ENCODE data around the gene PPFIA4. TPM values are rescaled to one million over a fixed set of nuclear protein-coding genes. Genes with fewer than 3 reads are reported as not detected.

Gene PPFIA4
- total RNA-seq, 2 experiments from 2014 or later = 0.93 to 0.98 TPM

DNA sequence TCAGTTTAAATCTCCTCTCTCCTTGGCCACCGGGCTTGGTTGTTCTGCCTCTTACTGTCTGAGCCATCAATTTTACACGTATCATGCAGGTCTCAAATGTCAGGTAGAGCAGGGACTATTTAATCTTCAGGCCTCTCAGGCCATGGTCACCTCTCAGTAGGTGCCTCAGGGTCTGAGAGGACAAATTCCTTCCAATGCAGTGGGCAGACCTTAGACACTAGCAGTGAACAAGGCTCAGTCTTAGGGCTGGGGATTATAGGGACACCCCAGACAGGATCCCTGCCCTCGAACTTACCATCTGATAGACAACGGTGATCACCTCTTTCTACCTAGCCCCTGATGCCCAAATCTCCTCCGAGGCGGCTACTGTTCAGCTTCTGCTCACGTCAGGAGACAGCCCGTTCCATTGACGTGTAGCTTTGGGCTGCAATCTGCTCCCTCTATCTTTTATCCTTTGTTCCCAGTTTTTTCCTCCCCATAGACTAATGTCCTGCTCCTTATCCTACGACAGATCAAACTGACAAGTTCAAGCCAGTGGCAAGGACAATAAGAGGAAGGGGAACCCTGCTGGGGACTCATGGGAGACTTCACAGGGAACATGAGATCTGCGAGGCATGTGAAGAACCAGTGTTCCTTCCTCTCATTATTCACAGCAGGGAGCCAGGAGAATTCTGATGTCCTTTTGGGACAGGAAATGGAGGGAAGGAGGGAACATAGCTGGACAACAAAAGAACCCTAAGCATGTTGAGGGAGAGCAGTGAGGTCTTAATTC lies 60.9 kb downstream of the PPFIA4 start:
- Mint-ChIP-seq H3K4me1 (ENCODE audit: low read depth) (no peaks in the 10 kb centered on the region), H3K36me3 (ENCODE audit: low read depth) (no peaks in the 10 kb centered on the region), H3K9me3 (no peaks in the 10 kb centered on the region), H3K4me3 (no peak overlapping the region), H3K27ac (no peak overlapping the region), H3K27me3 (peaks cover 30% of the 10 kb centered on the region)
- Histone ChIP-seq H3K36me3 (ENCODE audit: insufficient read depth, low read length) (no peaks in the 10 kb centered on the region), H3K27ac (ENCODE audit: low read depth in 1 of 2, low read length in 2 of 2) (no peak overlapping the region), H3K9me3 (ENCODE audit: control insufficient read depth in 1 of 2, insufficient read depth in 1 of 2, low read length in 2 of 2) (no peaks in the 10 kb centered on the region), H3K4me1 (ENCODE audit: insufficient read depth, low read length) (no peaks in the 10 kb centered on the region), H3K27me3 (ENCODE audit: control insufficient read depth in 1 of 2, insufficient read depth in 2 of 2, low read length in 2 of 2) (peaks cover 5 to 9% of the 10 kb centered on the region in 2 experiments), H3K4me3 (ENCODE audit: low read length) (no peak overlapping the region)
- CTCF ChIA-PET = no interaction called here
- DNase-seq (no peak), ATAC-seq (ENCODE audit: poor library complexity) (no peak)
- TF ChIP-seq, protein P1, sequence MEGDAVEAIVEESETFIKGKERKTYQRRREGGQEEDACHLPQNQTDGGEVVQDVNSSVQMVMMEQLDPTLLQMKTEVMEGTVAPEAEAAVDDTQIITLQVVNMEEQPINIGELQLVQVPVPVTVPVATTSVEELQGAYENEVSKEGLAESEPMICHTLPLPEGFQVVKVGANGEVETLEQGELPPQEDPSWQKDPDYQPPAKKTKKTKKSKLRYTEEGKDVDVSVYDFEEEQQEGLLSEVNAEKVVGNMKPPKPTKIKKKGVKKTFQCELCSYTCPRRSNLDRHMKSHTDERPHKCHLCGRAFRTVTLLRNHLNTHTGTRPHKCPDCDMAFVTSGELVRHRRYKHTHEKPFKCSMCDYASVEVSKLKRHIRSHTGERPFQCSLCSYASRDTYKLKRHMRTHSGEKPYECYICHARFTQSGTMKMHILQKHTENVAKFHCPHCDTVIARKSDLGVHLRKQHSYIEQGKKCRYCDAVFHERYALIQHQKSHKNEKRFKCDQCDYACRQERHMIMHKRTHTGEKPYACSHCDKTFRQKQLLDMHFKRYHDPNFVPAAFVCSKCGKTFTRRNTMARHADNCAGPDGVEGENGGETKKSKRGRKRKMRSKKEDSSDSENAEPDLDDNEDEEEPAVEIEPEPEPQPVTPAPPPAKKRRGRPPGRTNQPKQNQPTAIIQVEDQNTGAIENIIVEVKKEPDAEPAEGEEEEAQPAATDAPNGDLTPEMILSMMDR (IDR thresholded peaks at IDR 0.05) = no peak
- POLR2A ChIA-PET = no interaction called here
- intact Hi-C loops (cut with DNase I, micrococcal nuclease) = no loop called here

DNA sequence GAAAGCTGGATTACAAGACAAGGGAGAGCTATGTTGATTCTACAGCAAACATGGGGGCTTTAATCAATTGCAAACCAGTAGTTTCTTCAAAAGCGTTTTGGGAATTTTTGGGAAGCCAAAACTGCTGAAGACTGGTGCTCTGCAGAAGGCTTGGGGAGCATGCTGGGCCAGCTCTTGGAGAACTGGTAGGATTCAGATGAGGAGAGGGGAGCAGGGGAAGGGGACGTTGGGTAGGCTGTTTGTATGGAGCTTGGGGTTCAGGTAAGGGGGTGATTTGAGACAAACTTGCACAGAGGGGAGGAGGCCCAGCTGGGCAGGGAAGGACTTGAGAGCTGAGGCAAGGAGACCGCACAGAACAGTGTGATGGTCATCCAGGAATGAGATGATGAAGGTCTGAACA lies 62.1 kb downstream of the PPFIA4 start:
- no peaks in the 10 kb centered on the region for H3K36me3 Mint-ChIP-seq (ENCODE audit: low read depth)
- peaks cover 5 to 9% of the 10 kb centered on the region in 2 experiments for H3K27me3 ChIP-seq (ENCODE audit: control insufficient read depth in 1 of 2, insufficient read depth in 2 of 2, low read length in 2 of 2)
- no peak overlapping the region for H3K4me3 Mint-ChIP-seq
- ChIA-PET CTCF (no interaction called here), POLR2A (no interaction called here)
- intact Hi-C loops (cut with DNase I, micrococcal nuclease) = no loop called here
- no peak overlapping the region for H3K27ac Mint-ChIP-seq
- H3K27ac ChIP-seq (ENCODE audit: low read depth in 1 of 2, low read length in 2 of 2) = no peak overlapping the region
- peaks cover 37% of the 10 kb centered on the region for H3K27me3 Mint-ChIP-seq
- no peak for ATAC-seq (ENCODE audit: poor library complexity)
- H3K9me3 ChIP-seq (ENCODE audit: control insufficient read depth in 1 of 2, insufficient read depth in 1 of 2, low read length in 2 of 2) = no peaks in the 10 kb centered on the region
- no peak overlapping the region for H3K4me3 ChIP-seq (ENCODE audit: low read length)
- H3K4me1 ChIP-seq (ENCODE audit: insufficient read depth, low read length) = no peaks in the 10 kb centered on the region
- no peaks in the 10 kb centered on the region for H3K9me3 Mint-ChIP-seq
- DNase-seq = no peak
- no peaks in the 10 kb centered on the region for H3K4me1 Mint-ChIP-seq (ENCODE audit: low read depth)
- no peaks in the 10 kb centered on the region for H3K36me3 ChIP-seq (ENCODE audit: insufficient read depth, low read length)
- TF ChIP-seq, protein P1 (IDR thresholded peaks at IDR 0.05) = no peak

DNA sequence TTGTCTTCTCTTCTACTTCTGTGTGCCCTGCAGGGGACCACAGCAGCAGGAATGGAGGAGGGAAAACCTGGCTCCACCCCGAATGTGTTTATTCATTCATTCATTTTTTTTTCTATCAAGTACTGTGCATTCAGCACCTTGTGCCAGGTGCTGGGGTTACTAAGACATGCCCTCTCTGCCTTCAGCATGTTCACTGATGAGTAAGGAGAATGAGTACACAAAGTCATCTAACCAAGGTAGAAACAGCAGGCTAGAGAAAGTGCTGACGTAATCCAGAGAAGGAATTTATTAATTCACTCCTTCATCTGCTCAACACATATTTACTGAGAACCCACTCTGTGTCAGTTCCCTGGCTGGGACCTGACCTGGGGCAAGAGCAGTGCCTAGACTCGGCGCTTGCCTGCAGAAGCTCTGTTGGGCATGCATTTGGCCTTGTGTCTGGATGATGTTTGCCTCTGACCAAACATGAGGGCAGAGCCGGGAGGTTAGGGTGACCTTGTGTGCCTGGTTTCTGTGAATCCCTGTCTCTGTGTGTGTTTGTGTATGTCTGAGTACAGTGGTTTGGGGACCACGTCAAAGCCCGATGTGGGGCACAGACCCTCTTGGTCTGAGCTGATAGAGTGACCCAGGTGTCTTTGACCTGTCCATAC lies 62.8 kb downstream of the PPFIA4 start:
- no peaks in the 10 kb centered on the region for H3K9me3 Mint-ChIP-seq
- peaks cover 37% of the 10 kb centered on the region for H3K27me3 Mint-ChIP-seq
- CTCF ChIA-PET = no interaction called here
- ATAC-seq (ENCODE audit: poor library complexity) (no peak), DNase-seq (no peak)
- H3K4me3 Mint-ChIP-seq = no peak overlapping the region
- H3K36me3 Mint-ChIP-seq (ENCODE audit: low read depth) = no peaks in the 10 kb centered on the region
- Histone ChIP-seq H3K27me3 (ENCODE audit: control insufficient read depth in 1 of 2, insufficient read depth in 2 of 2, low read length in 2 of 2) (peaks cover 5 to 9% of the 10 kb centered on the region in 2 experiments), H3K36me3 (ENCODE audit: insufficient read depth, low read length) (no peaks in the 10 kb centered on the region), H3K4me3 (ENCODE audit: low read length) (no peak overlapping the region), H3K4me1 (ENCODE audit: insufficient read depth, low read length) (no peaks in the 10 kb centered on the region), H3K9me3 (ENCODE audit: control insufficient read depth in 1 of 2, insufficient read depth in 1 of 2, low read length in 2 of 2) (peaks cover 0 to under 1% of the 10 kb centered on the region in 2 experiments), H3K27ac (ENCODE audit: low read depth in 1 of 2, low read length in 2 of 2) (no peak overlapping the region)
- no peak overlapping the region for H3K27ac Mint-ChIP-seq
- H3K4me1 Mint-ChIP-seq (ENCODE audit: low read depth) = no peaks in the 10 kb centered on the region
- TF ChIP-seq, protein P1 (IDR thresholded peaks at IDR 0.05) = no peak
- POLR2A ChIA-PET = no interaction called here
- intact Hi-C loops (cut with DNase I, micrococcal nuclease) = no loop called here
